ENCODE data around the gene STK10. TPM values are rescaled to one million over a fixed set of nuclear protein-coding genes. Genes with fewer than 3 reads are reported as not detected.

The STK10 gene
- total and polyA plus RNA-seq, 9 of the 15 experiments (the other 6 are each of a cell fraction or from before 2014, with no cell fraction given) = 0.30 to 6.7 (median 2.4) TPM

DNA sequence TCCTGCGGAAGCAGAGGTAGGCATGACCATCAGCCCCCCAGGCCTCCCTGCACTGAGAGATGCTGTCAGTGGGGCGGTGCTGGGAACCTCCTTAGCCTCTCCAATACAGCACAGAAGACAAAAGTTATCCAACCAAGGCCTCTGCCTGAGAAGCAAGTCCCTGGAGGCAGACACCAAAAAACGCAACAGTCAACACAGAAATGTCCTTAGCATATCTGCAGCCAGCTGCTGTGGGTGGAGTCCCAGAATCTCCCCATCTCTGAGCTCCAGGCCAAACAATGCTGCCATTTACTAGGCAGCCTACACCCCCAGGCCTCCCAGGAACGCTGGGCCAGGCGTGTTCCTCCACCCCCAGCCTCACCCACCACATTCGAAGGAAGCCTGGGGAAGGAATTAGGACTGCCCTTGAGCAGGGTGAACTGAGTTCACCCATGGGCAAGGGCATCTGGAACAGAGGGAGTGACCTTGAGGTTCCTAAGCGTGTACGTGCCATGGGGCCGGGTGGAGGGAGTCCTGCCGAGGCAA lies 43.7 kb downstream of the STK10 start (continued):
- TF ChIP-seq CREBBP (IDR thresholded peaks at IDR 0.05; ENCODE audit: low read depth, low read length) = no peak
- no peak for TF ChIP-seq SPI1 (IDR thresholded peaks at IDR 0.05; ENCODE audit: borderline replicate concordance, low read depth, low read length)
- TF ChIP-seq TCF7L2 (IDR thresholded peaks at IDR 0.05; ENCODE audit: low read depth, low read length) = no peak
- no peak for TF ChIP-seq FOXO4 (CRISPR knock-in tag; IDR thresholded peaks at IDR 0.05)
- TF ChIP-seq GABPB2 (CRISPR knock-in tag; conservative IDR thresholded peaks at IDR 0.05) = no peak
- TF ChIP-seq SREBF2 (CRISPR knock-in tag; IDR thresholded peaks at IDR 0.05) = no peak
- peak; percentile 44 for TF ChIP-seq NFIC (IDR thresholded peaks at IDR 0.05)
- TF ChIP-seq RCOR1 (IDR thresholded peaks at IDR 0.05; ENCODE audit: borderline replicate concordance in 1 of 2, low read depth in 2 of 2, low read length in 2 of 2) = peak in 1 of 2 experiments; percentile 84; a peak in 3 of 4 replicates
- TF ChIP-seq CBX5 (IDR thresholded peaks at IDR 0.05; ENCODE audit: borderline replicate concordance, low read depth) = no peak
- TF ChIP-seq ZBTB9 (CRISPR knock-in tag; IDR thresholded peaks at IDR 0.05) = no peak
- TF ChIP-seq ZNF696 (CRISPR knock-in tag; conservative IDR thresholded peaks at IDR 0.05) = no peak
- no peak for TF ChIP-seq YBX1 (IDR thresholded peaks at IDR 0.05)
- no peak for TF ChIP-seq SMAD1 (IDR thresholded peaks at IDR 0.05; ENCODE audit: low read depth, low read length, partially characterized antibody)
- TF ChIP-seq NONO (IDR thresholded peaks at IDR 0.05; ENCODE audit: low read depth in 2 of 2, low read length in 1 of 2) = no peak
- TF ChIP-seq MECOM (CRISPR knock-in tag; IDR thresholded peaks at IDR 0.05) = no peak
- TF ChIP-seq ETS1 (conservative IDR thresholded peaks at IDR 0.05; ENCODE audit: control insufficient read depth, low read depth, low read length) = no peak
- TF ChIP-seq TRIM28 (IDR thresholded peaks at IDR 0.05) = no peak
- TF ChIP-seq NR2C2 (CRISPR knock-in tag; IDR thresholded peaks at IDR 0.05) = no peak
- TF ChIP-seq NR2C2 (tag; IDR thresholded peaks at IDR 0.05) = no peak
- no peak for TF ChIP-seq DIDO1 (tag; IDR thresholded peaks at IDR 0.05; ENCODE audit: low read depth)
- no peak for TF ChIP-seq FOXP4 (CRISPR knock-in tag; IDR thresholded peaks at IDR 0.05; ENCODE audit: borderline replicate concordance)
- TF ChIP-seq ESRRB (CRISPR knock-in tag; IDR thresholded peaks at IDR 0.05; ENCODE audit: borderline replicate concordance) = no peak
- TF ChIP-seq ZZZ3 (IDR thresholded peaks at IDR 0.05) = no peak
- no peak for TF ChIP-seq HOXB6 (CRISPR knock-in tag; IDR thresholded peaks at IDR 0.05; ENCODE audit: borderline replicate concordance)
